Muscle of arm (tissue), 12 donors: ENCODE data around the gene MYADM. TPM values are rescaled to one million over a fixed set of nuclear protein-coding genes. Genes with fewer than 3 reads are reported as not detected.

Experiments used
- DNase-seq: peaks from one replicate; pipeline ENCODE4 v3.0.0-alpha.2; 2013
- polyA plus RNA-seq, 12 donors: library from polyadenylated mRNA; unstranded; fragments of 120-200 nt; gene quantifications; one replicate each; pipeline ENCODE4 v1.2.1, GENCODE V29; 2013; ENCODE audit not compliant: insufficient read length in 12 of 12

MYADM gene
- polyA plus RNA-seq, 12 donors: 129 to 1,426 (median 184) TPM

DNA sequence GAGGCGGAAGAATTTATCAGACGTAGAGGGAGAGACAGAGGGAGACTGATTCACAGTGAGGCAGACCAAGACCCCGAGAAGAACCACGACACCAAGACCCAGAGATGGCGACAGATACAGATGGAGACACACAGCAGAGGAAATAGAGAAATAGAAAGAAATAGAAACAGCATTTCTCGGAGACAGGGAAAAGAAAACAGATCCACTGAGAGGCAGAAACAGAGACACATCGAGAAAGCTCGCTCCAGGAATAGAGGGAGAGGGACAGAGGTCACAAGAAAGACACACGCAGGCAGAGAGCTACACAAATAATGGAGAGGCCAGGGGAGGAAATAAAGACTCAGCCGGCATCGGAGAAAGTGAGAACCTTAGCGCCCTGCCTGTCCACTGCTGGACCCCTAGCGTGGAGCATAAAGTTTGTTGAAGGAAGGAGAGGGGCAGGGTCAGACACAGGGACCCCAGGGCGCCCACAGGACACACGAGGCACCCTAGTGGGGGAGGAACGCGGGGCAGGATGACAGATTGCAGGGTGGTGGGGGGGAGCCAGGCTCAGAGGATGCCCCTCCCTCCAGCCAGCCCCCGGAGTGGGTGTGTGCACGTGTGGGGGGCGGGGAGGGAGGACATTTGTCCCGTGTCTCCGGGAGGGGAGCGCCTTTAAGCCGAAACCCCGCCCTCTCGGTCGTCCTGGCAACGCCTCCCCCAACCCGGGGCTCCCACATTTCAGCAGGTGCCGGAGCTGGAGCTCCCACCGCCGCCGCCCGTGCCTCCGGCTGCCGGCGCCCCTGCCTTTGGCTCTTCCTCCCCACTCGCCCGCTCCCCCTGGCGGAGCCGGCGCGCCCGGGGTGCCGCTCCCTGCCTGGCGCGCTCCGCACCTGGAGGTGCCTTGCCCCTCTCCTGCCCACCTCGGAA, 14.1 kb downstream of the MYADM start, which contains the start of gene PRKCG:
PRKCG (plus strand) TSS at position 716 of the 909 bp plus-strand sequence. CDS start 298 bp downstream, outside the sequence.
- DNase-seq: no peak

DNA sequence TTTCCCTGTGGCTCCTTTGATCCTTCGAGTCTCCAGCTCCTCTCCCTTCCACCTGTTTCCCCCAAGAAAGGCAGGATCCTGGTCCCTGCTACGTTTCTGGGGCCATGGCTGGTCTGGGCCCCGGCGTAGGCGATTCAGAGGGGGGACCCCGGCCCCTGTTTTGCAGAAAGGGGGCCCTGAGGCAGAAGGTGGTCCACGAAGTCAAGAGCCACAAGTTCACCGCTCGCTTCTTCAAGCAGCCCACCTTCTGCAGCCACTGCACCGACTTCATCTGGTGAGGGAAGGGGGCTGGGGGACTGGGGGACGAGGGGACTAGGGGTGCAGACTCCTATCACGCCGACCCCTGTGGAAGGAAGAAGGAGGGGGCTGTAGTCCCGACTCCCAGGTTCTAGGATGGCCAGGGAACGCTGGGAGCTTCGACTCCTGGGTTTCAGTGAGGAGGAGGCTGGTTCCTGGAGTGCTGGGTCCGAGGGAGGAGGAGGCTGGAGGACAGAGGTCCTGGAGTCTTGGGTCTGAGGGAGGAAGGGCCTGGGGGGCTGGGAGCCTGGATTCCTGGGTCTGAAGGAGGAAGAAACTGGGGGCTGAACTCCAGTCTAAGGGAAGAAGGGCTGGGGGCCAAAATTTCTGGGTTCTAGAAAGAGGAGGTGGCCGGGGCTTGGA, 14.8 kb downstream of the MYADM start:
- no peak for DNase-seq

- no peak for DNase-seq
Observed at GRCh38 chr19:53883231-53883661, 15.6 kb downstream of the MYADM start.

DNA sequence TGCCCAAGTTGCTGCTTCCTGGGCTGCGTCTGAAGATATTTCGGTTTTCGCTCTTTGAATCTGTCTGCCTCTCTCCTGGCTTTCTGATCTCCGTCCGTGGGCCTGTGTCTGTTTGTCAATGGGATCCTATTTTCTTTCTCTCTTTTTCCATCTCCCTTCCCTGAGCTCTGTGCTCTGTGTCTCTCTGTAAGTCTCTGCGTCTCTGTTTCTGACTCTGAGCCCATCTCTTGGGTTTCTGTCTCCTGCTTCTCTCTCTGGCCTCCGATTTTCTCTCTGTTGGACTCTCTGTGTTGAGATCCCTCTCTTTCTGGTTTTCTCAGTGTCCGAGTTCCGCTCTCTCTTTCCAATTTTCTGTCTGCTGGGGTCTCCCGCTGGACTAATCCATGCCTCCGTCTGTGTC, 16.1 kb downstream of the MYADM start:
- DNase-seq: no peak

- DNase-seq: no peak
Observed at GRCh38 chr19:53884256-53884655, 16.6 kb downstream of the MYADM start.

DNA sequence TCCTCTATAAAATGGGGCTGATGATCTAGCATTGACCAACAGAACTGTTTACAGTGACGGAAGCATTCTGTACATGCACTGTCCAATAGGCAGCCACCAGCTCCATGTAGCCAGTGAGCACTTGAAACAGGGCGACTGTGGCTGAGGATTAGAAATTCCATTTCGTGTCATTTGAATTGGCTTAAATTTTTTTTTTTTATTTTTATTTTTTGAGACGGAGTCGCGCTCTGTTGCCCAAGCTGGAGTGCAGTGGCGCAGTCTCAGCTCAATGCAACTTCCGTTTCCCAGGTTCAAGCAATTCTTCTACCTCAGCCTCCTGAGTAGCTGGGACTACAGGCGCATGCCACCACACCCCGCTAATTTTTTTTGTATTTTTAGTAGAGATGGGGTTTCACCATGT, 17.4 kb downstream of the MYADM start:
- DNase-seq: no peak

GRCh38 chr19:53892301-53892980, 24.8 kb downstream of the MYADM start:
- no peak for DNase-seq

- no peak for DNase-seq
Observed at GRCh38 chr19:53892981-53893325, 25.3 kb downstream of the MYADM start.

GRCh38 chr19:53894707-53895106, 27.0 kb downstream of the MYADM start:
- DNase-seq: no peak

DNA sequence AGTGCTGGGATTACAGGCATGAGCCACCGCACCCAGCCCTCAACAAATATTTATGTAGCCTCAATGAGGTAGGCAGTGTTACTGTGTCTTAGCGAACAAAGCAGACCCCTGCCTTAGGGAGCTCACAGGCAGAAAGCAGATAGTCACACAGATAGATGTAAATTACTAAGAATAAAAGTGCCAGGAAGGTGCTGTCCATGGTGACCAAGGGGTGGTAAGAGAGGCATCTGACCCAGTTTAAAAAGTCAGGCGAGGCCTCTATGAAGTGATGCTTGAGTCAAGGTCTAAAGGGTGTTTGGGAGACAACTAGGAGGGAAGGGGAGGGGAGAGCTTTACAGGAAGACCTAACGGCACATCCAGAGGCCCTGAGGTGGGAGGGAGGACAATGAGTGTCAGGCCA, 29.0 kb downstream of the MYADM start:
- DNase-seq: no peak

GRCh38 chr19:53897459-53897858, 29.8 kb downstream of the MYADM start:
- no peak for DNase-seq

GRCh38 chr19:53898166-53898565, 30.5 kb downstream of the MYADM start:
- no peak for DNase-seq

- no peak for DNase-seq
Observed at GRCh38 chr19:53898636-53899341, 31.1 kb downstream of the MYADM start.

DNA sequence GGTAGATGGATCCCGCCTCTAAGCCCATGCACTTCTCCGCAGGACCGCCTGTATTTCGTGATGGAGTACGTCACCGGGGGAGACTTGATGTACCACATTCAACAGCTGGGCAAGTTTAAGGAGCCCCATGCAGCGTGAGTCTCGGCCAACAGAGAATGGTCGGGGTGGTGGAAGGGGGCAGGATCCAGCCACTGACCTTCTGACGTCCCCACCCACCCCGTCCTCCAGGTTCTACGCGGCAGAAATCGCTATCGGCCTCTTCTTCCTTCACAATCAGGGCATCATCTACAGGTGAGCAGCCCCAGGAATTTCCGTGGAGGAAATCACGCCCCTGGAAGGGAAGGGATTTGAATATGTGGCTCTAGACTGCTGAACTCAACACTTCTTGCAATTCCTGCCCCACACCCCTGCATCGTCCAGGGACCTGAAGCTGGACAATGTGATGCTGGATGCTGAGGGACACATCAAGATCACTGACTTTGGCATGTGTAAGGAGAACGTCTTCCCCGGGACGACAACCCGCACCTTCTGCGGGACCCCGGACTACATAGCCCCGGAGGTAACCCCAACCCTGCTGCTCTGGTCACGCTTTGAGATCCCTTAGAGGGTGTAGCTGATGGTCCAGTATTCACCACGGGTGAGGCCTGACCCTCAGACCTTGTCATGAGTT, 32.6 kb downstream of the MYADM start:
- no peak for DNase-seq

- peak; percentile 59 for DNase-seq
Observed at GRCh38 chr19:53903055-53903680, 35.5 kb downstream of the MYADM start.

DNA sequence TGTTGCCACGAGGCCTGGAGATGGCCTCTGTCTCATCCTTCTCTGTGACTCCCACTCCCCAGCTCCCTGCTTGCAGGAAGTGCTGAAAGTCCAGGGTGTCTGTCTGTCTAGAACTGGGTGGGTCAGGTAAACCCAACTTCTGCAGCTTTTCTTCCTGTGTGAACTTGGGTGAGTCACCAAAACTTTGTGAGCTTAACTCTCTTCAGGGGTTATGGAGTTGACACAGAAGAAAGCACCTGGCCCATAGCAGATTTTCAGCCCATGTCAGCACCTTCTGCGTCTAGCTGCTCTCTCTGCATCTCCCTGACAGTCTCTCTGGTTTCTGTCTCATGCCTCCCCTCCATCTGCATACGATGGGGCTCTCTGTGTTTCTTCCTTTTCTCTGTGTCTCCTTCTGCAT, 37.2 kb downstream of the MYADM start:
- DNase-seq: no peak

DNA sequence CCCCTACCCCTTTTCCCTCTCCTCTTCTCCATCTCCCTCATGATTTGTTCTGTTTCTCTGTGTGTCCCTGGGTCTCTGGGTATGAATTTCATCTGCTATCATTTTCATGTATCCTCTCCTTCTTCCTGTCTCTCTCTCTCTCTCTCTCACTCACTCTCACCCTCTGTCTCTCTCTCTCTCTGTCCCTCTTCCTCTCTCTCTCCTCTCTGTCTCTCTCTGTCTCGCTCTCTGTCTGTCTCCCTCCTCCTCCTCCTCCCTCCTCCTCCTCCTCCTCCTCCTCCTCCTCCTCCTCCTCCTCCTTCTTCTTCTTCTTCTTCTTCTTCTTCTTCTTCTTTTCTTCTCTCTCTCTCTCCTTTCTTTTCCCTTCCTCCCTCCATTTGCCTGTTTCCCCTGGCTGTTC, 38.1 kb downstream of the MYADM start:
- DNase-seq: no peak

GRCh38 chr19:53906211-53907192, 38.8 kb downstream of the MYADM start:
- DNase-seq: no peak

DNA sequence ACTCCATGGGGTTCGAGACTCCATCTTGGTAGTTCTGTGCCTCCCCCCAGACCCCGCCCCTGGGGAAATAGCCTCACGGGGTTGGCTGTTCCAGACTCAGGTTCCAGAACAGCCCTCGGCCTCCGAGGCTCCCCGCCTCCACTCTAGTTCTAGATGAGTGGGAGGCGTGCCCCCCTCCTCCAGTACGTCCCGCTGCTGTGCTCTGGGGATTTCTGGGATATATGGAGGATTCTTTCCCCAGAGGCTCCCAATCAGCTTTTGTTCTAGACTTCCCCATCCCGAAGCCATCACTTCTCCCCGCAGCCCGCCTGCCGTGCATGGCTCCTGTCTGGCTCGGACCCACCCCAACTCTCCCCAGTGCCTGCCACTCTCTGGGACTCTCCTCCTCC, 39.5 kb downstream of the MYADM start:
- DNase-seq: no peak

DNA sequence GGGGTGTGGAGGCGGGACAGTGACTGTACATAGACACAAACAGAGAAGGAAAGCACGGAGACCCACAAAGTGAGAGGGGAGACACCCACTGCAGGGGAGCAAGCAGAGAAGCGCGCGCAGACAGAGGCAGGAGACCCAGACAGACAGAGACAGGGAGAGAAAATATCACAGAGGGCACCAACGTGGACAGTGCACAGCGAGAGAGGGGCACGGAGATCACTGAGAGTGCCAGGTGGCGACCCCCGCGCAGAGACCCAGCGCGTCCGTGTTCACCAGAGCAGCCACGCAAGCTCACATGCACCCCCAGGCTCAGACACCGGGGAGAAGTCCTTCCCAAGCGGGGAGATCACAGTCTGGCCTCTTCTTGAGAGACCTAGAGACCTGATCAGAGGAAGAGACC, 40.0 kb downstream of the MYADM start:
- DNase-seq: no peak
